Fibroblast of villous mesenchyme (primary cell): ENCODE measurements around the gene FBXL13. TPM values are rescaled to one million over a fixed set of nuclear protein-coding genes. Genes with fewer than 3 reads are reported as not detected.

ENCODE experiments used
- DNase-seq: peaks from one replicate; pipeline ENCODE4 v3.0.0-alpha.2; 2010; ENCODE audit warnings: low read depth
- H3K4me3 ChIP-seq: 2 replicates; pipeline ENCODE4 v1.5.1; 2011; ENCODE audit warnings: low read depth, mild to moderate bottlenecking, low read length
- CTCF ChIP-seq: IDR thresholded peaks from 2 replicates; pipeline ENCODE4 v1.5.1; 2012; ENCODE audit warnings: low read depth, mild to moderate bottlenecking, low read length; ENCODE audit not compliant: insufficient read depth
- total RNA-seq: library from RNA; depleted of rRNA; stranded (reverse); fragments of >200 nt; gene quantifications from 2 replicates; pipeline ENCODE4 v1.2.3, GENCODE V29; 2012

FBXL13 gene
- total RNA-seq, 1 donor: 2.2 TPM

- no peak for DNase-seq
- no peak for TF ChIP-seq CTCF
- H3K4me3 ChIP-seq: no peak overlapping the region
Observed at GRCh38 chr7:102951839-102952238, 122.8 kb downstream of the FBXL13 start.

- no peak for TF ChIP-seq CTCF
- no peak overlapping the region for H3K4me3 ChIP-seq
- DNase-seq: no peak
Observed at GRCh38 chr7:102944241-102944640, 130.4 kb downstream of the FBXL13 start.

GRCh38 chr7:102943423-102944169 is 131.0 kb downstream of the FBXL13 start:
- TF ChIP-seq CTCF: no peak
- DNase-seq: no peak
- no peak overlapping the region for H3K4me3 ChIP-seq

GRCh38 chr7:102942868-102943267 is 131.7 kb downstream of the FBXL13 start:
- TF ChIP-seq CTCF: no peak
- DNase-seq: no peak
- no peak overlapping the region for H3K4me3 ChIP-seq

GRCh38 chr7:102942181-102942866 is 132.3 kb downstream of the FBXL13 start:
- no peak overlapping the region for H3K4me3 ChIP-seq
- DNase-seq: no peak
- TF ChIP-seq CTCF: no peak

- no peak for TF ChIP-seq CTCF
- DNase-seq: no peak
- H3K4me3 ChIP-seq: no peak overlapping the region
Observed at GRCh38 chr7:102938679-102939078, 135.9 kb downstream of the FBXL13 start.
